Trophoblast cell (in vitro differentiated cells and primary cell): Measurements from ENCODE around the gene EGFL7.

ENCODE experiments used
- DNase-seq, 2 donors: peaks; one replicate each; pipeline ENCODE4 v3.0.0-alpha.2; 2016
- H2AFZ ChIP-seq: 2 replicates; pipeline ENCODE4 v1.6.1; 2013; ENCODE audit warnings: low read length, moderate library complexity, mild to moderate bottlenecking; ENCODE audit not compliant: insufficient read depth, poor library complexity
- H2AK5ac ChIP-seq: 2 replicates; pipeline ENCODE4 v1.6.1; 2013; ENCODE audit warnings: mild to moderate bottlenecking, low read length
- H2BK120ac ChIP-seq: 2 replicates; pipeline ENCODE4 v1.6.1; 2013; ENCODE audit warnings: low read length, mild to moderate bottlenecking, moderate library complexity; ENCODE audit not compliant: insufficient read depth, poor library complexity
- H2BK12ac ChIP-seq: 2 replicates; pipeline ENCODE4 v1.6.1; 2013; ENCODE audit warnings: mild to moderate bottlenecking, low read length, moderate library complexity
- H2BK5ac ChIP-seq: 2 replicates; pipeline ENCODE4 v1.6.1; 2013; ENCODE audit warnings: low read length, low read depth, moderate library complexity, mild to moderate bottlenecking; ENCODE audit not compliant: poor library complexity
- H3K14ac ChIP-seq: 2 replicates; pipeline ENCODE4 v1.6.1; 2013; ENCODE audit warnings: mild to moderate bottlenecking, low read length
- H3K18ac ChIP-seq: 2 replicates; pipeline ENCODE4 v1.6.1; 2013; ENCODE audit warnings: mild to moderate bottlenecking, low read length
- H3K23ac ChIP-seq: 2 replicates; pipeline ENCODE4 v1.6.1; 2013; ENCODE audit warnings: low read length
- H3K27ac ChIP-seq: 2 replicates; pipeline ENCODE4 v1.5.1; 2013; ENCODE audit warnings: low read depth, mild to moderate bottlenecking, inconsistent platforms, low read length, moderate library complexity
- H3K27me3 ChIP-seq: 2 replicates; pipeline ENCODE4 v1.6.1; 2013; ENCODE audit warnings: inconsistent platforms, mild to moderate bottlenecking, low read length, moderate library complexity; ENCODE audit not compliant: insufficient read depth
- H3K36me3 ChIP-seq, 2 experiments: 1 replicate in 1 of 2; 2 replicates in 1 of 2; pipeline ENCODE4 v1.6.1; 2013; ENCODE audit warnings: low read length in 2 of 2, mild to moderate bottlenecking in 2 of 2, moderate library complexity in 1 of 2; ENCODE audit not compliant: insufficient read depth in 2 of 2, control insufficient read depth in 1 of 2
- H3K4ac ChIP-seq: 2 replicates; pipeline ENCODE4 v1.6.1; 2013; ENCODE audit warnings: low read depth, mild to moderate bottlenecking, low read length, moderate library complexity
- H3K4me1 ChIP-seq, 2 experiments: 1 replicate in 1 of 2; 2 replicates in 1 of 2; pipeline ENCODE4 v1.6.1; 2013; ENCODE audit warnings: low read length in 2 of 2, mild to moderate bottlenecking in 2 of 2, moderate library complexity in 1 of 2; ENCODE audit not compliant: insufficient read depth in 2 of 2, control insufficient read depth in 1 of 2
- H3K4me2 ChIP-seq: 2 replicates; pipeline ENCODE4 v1.6.1; 2013; ENCODE audit warnings: inconsistent platforms, mild to moderate bottlenecking, low read length, moderate library complexity
- H3K4me3 ChIP-seq: 2 replicates; pipeline ENCODE4 v1.5.1; 2013; ENCODE audit warnings: mild to moderate bottlenecking, low read depth, low read length, inconsistent platforms
- H3K79me1 ChIP-seq: one replicate; pipeline ENCODE4 v1.6.1; 2013; ENCODE audit warnings: low read length
- H3K79me2 ChIP-seq: 2 replicates; pipeline ENCODE4 v1.6.1; 2013; ENCODE audit warnings: low read length, mild to moderate bottlenecking; ENCODE audit not compliant: control insufficient read depth, insufficient read depth, poor library complexity
- H3K9ac ChIP-seq: 2 replicates; pipeline ENCODE4 v1.6.1; 2013; ENCODE audit warnings: mild to moderate bottlenecking, low read length
- H3K9me3 ChIP-seq: 2 replicates; pipeline ENCODE4 v1.6.1; 2013; ENCODE audit warnings: low read depth, mild to moderate bottlenecking, control low read depth, inconsistent platforms, low read length; ENCODE audit not compliant: insufficient read depth
- H4K12ac ChIP-seq: 2 replicates; pipeline ENCODE4 v1.6.1; 2013; ENCODE audit warnings: low read depth, mild to moderate bottlenecking, low read length, moderate library complexity
- H4K8ac ChIP-seq: 2 replicates; pipeline ENCODE4 v1.6.1; 2013; ENCODE audit warnings: low read depth, mild to moderate bottlenecking, low read length, moderate library complexity
- H4K91ac ChIP-seq: one replicate; pipeline ENCODE4 v1.6.1; 2013; ENCODE audit warnings: low read depth, mild to moderate bottlenecking, low read length, moderate library complexity
- WGBS: extraction: QIAGEN DNeasy Blood & Tissue Kit; methylation state at CpG from one replicate; pipeline ENCODE4 v1.1.7; 2013; ENCODE audit warnings: missing lambda C conversion rate; ENCODE audit not compliant: insufficient read length, insufficient coverage; ENCODE audit errors: extremely low coverage; 5-methylcytosine and 5-hydroxymethylcytosine counted together

The EGFL7 gene

DNA sequence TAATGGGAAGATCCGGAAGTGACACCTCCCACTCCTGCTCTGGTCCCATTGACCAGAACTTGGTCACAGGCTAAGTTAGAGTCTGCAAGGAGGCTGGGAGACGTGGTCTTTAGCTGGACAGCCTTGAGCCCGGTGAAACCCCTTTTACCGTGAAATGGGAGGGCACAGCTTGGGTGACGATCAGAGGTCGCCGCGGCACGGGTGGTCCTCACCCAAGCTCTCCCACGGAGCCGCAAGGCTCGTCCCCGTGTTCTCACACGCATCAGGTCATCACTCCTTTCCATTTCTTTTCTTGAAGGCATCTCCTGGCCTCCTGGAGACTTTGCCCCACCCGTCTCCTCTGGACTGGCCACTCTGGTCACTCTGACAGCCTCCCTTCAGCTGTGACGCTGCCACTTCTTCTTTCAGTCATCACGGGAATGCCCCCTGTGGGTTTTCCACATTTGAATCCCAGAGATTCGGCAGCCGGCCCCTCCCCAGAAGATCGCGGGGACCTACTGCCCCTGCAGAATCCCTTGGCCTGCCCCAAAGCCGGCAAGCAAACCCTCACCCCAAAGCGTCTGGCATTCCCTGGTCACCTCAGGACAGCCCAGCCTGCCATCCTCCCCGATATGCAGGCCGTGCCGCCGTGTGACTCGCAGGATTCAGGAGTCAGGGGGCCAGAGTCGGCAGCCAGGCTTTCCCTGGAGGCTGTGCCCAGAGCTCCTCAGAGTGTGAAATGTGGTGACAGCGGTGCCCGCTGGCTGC, 18.9 kb upstream of the EGFL7 start:
- H2BK120ac ChIP-seq, result no peak overlapping the region
- H2AK5ac ChIP-seq, result no peak overlapping the region
- H3K79me2 ChIP-seq, result no peaks in the 10 kb centered on the region
- H3K27me3 ChIP-seq, result no peaks in the 10 kb centered on the region
- H3K4ac ChIP-seq, result no peak overlapping the region
- H2BK5ac ChIP-seq, result no peak overlapping the region
- H4K91ac ChIP-seq, result no peak overlapping the region
- H2BK12ac ChIP-seq, result no peak overlapping the region
- H3K4me3 ChIP-seq, result no peak overlapping the region
- H3K9ac ChIP-seq, result no peak overlapping the region
- peaks cover 4 to 12% of the 10 kb centered on the region in 2 experiments for H3K4me1 ChIP-seq
- H3K4me2 ChIP-seq, result no peak overlapping the region
- no peak overlapping the region for H4K12ac ChIP-seq
- H3K23ac ChIP-seq, result no peak overlapping the region
- no peak overlapping the region for H4K8ac ChIP-seq
- H3K14ac ChIP-seq, result no peak overlapping the region
- no peaks in the 10 kb centered on the region for H3K79me1 ChIP-seq
- DNase-seq, result peak in 1 of 2 donors; percentile 33
- no peak overlapping the region for H3K27ac ChIP-seq
- no peak overlapping the region for H2AFZ ChIP-seq
- no peaks in the 10 kb centered on the region for H3K36me3 ChIP-seq
- no peak overlapping the region for H3K18ac ChIP-seq
- no CpG with 5 or more reads among the region's 31 CpGs for WGBS
- H3K9me3 ChIP-seq, result no peaks in the 10 kb centered on the region

- H3K18ac ChIP-seq, result no peak overlapping the region
- no peak overlapping the region for H3K4me2 ChIP-seq
- no peak overlapping the region for H3K4ac ChIP-seq
- H4K12ac ChIP-seq, result no peak overlapping the region
- no peak overlapping the region for H2AK5ac ChIP-seq
- no peak overlapping the region for H2AFZ ChIP-seq
- H3K36me3 ChIP-seq, result no peaks in the 10 kb centered on the region
- no peaks in the 10 kb centered on the region for H3K79me2 ChIP-seq
- H3K27ac ChIP-seq, result no peak overlapping the region
- no peak overlapping the region for H2BK12ac ChIP-seq
- H4K8ac ChIP-seq, result no peak overlapping the region
- H3K23ac ChIP-seq, result no peak overlapping the region
- no peak overlapping the region for H3K14ac ChIP-seq
- no CpG with 5 or more reads among the region's 15 CpGs for WGBS
- no peaks in the 10 kb centered on the region for H3K79me1 ChIP-seq
- H2BK120ac ChIP-seq, result no peak overlapping the region
- DNase-seq, result no peak
- no peak overlapping the region for H2BK5ac ChIP-seq
- no peak overlapping the region for H3K9ac ChIP-seq
- H3K4me1 ChIP-seq, result peaks cover 4 to 12% of the 10 kb centered on the region in 2 experiments
- no peaks in the 10 kb centered on the region for H3K9me3 ChIP-seq
- H3K4me3 ChIP-seq, result no peak overlapping the region
- H4K91ac ChIP-seq, result no peak overlapping the region
- H3K27me3 ChIP-seq, result no peaks in the 10 kb centered on the region
Observed at GRCh38 chr9:136644343-136644592, 18.4 kb upstream of the EGFL7 start.

GRCh38 chr9:136644593-136645351, 17.9 kb upstream of the EGFL7 start:
- Histone ChIP-seq H3K23ac (no peak overlapping the region), H3K4me2 (peak overlapping the region; percentile 34), H3K18ac (peak overlapping the region; percentile 30), H3K79me2 (no peaks in the 10 kb centered on the region), H3K4ac (no peak overlapping the region), H4K8ac (no peak overlapping the region), H3K9ac (no peak overlapping the region), H3K36me3 (no peaks in the 10 kb centered on the region), H3K27ac (no peak overlapping the region), H3K4me3 (no peak overlapping the region), H2BK5ac (no peak overlapping the region), H2AK5ac (no peak overlapping the region), H3K9me3 (no peaks in the 10 kb centered on the region), H4K91ac (no peak overlapping the region), H3K79me1 (no peaks in the 10 kb centered on the region), H3K4me1 (peaks cover 4 to 12% of the 10 kb centered on the region in 2 experiments), H4K12ac (no peak overlapping the region), H3K14ac (no peak overlapping the region), H3K27me3 (no peaks in the 10 kb centered on the region), H2BK120ac (no peak overlapping the region), H2BK12ac (no peak overlapping the region), H2AFZ (no peak overlapping the region)
- peak; percentile 48 to 50 for DNase-seq
- no CpG with 5 or more reads among the region's 30 CpGs for WGBS

GRCh38 chr9:136645352-136645902, 17.3 kb upstream of the EGFL7 start:
- no peak overlapping the region for H4K91ac ChIP-seq
- H2BK5ac ChIP-seq, result no peak overlapping the region
- no peak overlapping the region for H3K14ac ChIP-seq
- H3K4me3 ChIP-seq, result no peak overlapping the region
- H3K4me1 ChIP-seq, result peaks cover 4 to 12% of the 10 kb centered on the region in 2 experiments
- no peak overlapping the region for H3K9ac ChIP-seq
- H3K18ac ChIP-seq, result no peak overlapping the region
- no peak overlapping the region for H3K4me2 ChIP-seq
- no peaks in the 10 kb centered on the region for H3K79me2 ChIP-seq
- H2BK12ac ChIP-seq, result no peak overlapping the region
- H2AFZ ChIP-seq, result no peak overlapping the region
- no peak overlapping the region for H2AK5ac ChIP-seq
- no peak for DNase-seq
- H3K9me3 ChIP-seq, result no peaks in the 10 kb centered on the region
- H3K36me3 ChIP-seq, result no peaks in the 10 kb centered on the region
- no peak overlapping the region for H4K12ac ChIP-seq
- H3K23ac ChIP-seq, result no peak overlapping the region
- no peaks in the 10 kb centered on the region for H3K27me3 ChIP-seq
- WGBS, result no CpG with 5 or more reads among the region's 18 CpGs
- H3K4ac ChIP-seq, result no peak overlapping the region
- H3K79me1 ChIP-seq, result no peaks in the 10 kb centered on the region
- no peak overlapping the region for H4K8ac ChIP-seq
- H3K27ac ChIP-seq, result no peak overlapping the region
- H2BK120ac ChIP-seq, result no peak overlapping the region
